GM18861 (cell line): ENCODE data around the gene MRI1.
A peak's percentile ranks its signal among the peaks of the same experiment; 100 is the strongest.
"Not testable (repeated sequence)": the region's sequence is repeated elsewhere in the genome, so short reads cannot be mapped to it uniquely, and the experiment has no call there.

Experiments
- ATAC-seq: cut with Tn5 transposase; IDR thresholded peaks from one replicate; pipeline ENCODE4 v1.9.1; 2021; ENCODE audit not compliant: unreplicated experiment

Gene MRI1

DNA sequence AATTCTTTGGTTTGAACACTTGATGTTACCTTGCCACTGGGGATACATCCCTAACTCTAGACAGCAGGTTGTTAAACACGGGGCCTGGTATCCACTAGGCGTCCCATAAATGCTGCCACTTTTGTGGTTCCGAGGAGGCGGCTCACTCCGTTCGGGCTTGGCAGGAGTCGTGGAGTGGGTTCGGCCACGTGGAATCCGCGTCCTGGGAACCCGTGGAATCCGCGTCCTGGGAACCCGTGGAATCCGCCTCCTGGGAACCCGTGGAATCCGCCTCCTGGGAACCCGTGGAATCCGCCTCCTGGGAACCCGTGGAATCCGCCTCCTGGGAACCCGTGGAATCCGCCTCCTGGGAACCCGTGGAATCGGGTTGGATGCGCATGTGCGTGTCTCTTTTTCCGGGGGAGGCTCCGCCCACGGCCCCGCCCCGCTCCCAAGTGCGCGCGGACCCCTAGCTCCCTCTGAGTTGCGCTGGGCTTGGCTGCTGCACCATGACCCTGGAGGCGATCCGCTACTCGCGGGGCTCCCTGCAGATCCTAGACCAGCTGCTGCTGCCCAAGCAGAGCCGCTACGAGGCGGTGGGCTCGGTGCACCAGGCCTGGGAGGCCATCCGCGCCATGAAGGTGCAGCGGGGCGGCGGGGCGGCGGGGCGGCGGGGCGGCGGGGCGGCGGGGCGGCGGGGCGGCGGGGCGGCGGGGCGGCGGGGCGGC is at the start of gene MRI1:
MRI1 (plus strand) TSS at position 422 of the 707 bp plus-strand sequence; CDS start at position 489, 67 bp downstream.
- no peak for ATAC-seq

DNA sequence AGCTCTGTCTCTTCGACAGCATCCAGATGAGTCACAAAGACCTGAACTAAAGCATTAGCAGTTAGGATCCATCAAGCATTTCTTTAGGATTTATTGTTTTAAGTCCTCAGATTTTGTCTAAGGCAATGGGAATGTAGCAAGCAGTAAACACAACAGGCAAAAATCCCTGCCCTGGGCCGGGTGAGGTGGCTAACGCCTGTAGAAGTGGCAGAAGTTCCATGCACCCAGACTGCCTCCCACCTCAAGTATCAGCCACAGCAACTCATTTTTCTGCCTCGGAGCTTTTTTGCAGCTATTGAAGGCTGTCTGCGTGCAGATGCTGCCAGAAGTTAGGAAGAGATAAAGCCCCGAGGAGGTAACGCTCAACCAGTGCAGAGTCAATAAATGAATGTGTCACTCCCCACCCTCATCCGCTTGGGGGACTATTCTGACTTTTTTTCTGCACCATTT is 47.1 kb upstream of the MRI1 start:
- ATAC-seq = no peak

DNA sequence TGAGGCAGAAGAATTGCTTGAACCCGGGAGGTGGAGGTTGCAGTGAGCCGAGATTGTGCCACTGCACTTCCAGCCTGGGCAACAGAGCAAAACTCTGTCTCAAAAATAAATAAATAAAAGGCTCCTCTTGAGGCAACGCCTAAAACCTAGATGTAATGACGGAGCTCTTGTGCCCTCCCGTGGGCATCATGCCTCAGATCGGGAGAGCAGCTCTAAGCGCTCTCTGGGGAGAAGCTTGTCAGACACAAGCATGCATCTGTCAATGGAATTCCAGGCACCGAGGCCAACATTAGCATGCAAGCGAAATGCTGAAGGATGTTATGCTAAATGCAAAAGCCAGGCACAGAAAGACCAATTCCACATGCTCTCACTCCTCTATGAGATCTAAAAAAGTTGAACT is 45.6 kb upstream of the MRI1 start:
- no peak for ATAC-seq

DNA sequence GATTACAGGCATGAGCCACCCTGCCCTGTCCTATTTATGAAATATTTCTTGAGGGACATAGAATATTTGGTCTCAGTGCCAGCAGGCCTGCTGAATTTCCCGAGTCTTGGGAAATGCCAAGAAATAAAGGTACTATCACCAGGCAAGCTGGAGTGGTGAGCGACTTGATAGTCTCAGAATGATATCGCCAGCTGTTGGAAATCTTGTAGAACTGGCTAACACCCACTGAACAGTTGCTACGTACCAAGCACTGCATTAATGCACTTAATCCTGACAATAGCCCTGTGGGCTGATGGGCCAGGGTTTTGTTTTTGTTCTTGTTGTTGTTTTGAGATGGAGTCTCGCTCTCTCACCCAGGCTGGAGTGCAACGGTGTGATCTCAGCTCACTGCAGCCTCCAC is 42.2 kb upstream of the MRI1 start:
- no peak for ATAC-seq

DNA sequence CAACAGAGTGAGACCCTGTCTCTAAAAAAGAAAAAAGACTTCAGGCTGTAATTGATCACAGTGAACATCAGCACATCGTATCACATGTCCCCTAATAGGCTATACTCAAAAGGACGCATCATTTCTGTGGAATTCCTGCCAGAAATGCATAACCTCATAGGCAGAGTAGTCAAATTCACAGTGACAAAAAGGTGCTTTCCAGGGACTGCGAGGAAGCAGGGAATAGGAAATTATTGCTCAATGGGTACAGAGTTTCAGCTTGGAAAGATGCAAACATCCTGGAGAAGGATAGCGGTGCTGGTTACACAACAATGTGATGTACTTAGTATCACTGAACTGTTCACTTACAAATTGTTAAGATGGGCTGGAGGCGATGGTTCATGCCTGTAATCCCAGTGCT is 41.1 kb upstream of the MRI1 start:
- ATAC-seq = no peak

DNA sequence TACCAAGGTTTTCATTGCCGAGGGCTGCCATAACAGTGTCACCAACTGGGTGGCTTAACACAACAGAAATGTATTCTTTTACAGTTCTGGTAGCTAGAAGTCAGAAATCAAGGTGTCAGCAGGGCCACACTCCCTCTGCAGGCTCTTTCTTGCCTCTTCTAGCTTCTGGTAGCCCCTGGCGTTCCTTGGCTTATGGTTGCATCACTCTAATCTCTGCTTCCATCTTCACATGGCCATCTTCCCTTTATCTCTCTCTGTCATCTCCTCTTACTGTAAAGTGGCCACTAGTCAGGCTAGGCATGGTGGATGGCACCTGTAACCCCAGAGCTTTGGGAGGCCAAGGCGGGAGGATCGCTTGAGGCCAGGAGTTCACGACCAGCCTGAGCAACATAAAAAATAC is 38.0 kb upstream of the MRI1 start:
- ATAC-seq = no peak

DNA sequence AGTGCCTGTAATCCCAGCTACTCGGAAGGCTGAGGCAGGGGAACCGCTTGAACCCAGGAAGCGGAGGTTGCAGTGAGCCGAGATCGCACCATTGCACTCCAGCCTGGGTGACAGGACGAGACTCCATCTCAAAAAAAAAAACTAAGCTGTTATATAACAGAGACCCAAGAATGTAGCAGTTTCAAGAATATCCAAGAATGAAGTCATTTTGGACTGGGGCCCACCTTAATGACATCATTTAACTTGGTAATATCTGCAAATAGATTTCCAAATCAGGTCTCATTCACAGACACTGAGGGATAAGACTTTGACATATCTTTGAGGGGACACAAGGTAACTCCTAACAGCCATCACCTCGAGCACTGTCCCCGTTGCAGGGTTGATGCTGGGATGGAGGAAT is 36.5 kb upstream of the MRI1 start:
- no peak for ATAC-seq

DNA sequence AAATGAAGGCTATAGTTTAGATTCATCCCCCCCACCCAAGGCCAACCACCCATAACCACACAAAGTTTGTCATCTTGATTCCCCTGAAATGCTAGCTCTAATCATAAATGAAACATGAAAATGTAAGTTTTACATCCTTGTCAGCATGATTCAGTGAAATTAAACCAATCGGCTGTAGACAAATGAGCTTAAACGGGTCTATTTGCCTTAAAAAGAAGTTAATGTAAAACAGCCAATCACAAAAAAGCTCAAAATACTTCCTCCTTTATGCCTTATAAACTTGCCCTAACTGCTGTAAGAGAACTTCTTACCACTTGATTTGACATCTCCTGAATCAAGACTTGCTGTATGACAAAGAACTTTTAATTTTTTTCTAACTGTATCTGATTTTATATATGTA is 34.5 kb upstream of the MRI1 start:
- ATAC-seq = no peak

DNA sequence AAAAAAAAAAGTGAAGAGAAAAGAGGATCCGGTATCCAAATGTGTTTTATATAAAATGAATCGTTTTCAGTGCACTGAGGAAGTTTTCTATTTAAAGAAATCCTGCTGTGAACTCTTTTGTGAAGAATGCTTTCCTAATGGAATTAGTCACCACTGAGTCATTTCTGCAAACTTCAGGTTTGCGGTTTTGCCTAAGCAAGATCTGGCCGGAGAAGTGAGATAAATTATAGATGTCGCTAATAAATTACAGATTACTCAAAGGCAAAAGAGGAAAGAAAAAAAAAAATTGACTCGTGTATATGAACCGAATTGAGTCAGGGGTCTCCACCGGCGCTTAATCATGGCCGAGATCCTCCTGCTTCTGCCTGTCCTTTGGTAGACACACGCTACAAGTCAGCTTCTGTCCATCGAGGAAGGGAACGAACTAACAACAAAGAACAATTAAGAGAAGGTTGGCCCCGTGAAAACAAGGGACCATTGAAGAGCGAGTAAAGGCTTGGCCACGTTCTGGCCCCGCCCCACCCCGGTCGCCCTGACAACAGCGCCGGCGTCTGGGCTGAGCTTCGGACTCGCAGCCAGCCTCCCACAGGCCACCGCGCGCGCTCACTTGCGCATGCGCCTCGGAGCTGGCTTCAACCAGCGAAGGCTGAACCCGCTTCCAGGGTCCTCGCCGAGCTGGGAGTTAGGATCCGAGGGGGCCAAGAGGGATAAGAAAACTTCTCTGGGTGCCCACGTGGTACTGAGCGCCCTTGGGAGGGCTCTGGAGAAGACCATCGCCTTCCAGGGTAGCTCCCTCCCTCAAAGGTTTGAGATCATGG is 33.0 kb upstream of the MRI1 start:
- ATAC-seq = peak; percentile 93

DNA sequence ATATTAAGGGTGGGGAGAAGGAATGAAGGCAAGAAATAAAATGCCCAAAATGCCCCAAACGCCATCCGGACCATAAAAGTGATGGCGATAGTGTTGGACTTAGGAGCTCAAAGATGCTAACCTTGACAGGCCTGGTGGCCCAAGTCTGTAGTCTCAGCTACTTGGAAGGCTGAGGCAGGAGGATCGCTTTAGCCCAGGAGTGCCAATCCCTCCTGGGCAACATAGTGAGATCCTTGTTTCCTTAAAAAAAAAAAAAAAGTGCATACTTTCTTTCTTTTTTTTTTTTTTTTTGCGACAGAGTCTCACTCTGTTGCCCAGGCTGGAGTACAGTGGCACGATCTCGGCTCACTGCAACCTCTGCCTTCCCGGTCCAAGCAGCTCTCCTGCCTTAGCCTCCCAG is 32.0 kb upstream of the MRI1 start:
- no peak for ATAC-seq

DNA sequence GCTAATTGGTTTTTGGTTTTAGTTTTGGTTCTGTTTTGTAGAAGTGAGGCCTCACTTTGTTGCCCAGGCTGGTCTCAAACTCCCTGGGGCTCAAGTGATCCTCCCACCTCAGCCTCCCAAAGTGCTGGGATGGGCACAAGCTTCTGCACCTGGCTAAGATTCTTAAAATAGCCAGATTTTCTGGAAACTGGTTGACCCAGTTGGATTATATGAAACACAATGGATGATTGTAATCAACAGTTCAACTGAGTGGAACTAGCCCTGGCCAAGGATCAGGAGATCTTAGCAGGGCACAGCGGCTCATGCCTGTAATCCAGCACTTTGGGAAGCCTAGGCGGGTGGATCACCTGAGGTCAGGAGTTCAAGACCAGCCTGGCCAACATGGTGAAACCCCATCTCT is 29.6 kb upstream of the MRI1 start:
- ATAC-seq = no peak

DNA sequence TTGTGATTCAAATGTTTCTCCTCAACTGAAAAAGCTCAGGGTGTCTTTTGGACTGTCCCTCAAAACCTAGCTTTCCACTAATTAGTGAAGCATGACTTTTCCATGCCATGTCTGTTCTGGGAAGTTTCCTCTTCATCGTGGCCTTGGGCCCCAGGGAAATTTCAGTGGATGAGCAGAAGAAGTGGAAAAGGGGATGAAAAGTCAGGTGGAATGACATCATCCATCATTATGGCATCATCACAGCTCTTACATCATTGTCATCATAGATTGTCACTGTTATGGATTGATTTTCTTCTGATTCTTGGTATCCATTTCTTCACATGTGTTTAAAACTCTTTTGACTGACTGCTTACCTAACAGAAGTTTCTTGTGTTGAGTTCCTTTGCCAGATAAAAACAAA is 26.2 kb upstream of the MRI1 start:
- ATAC-seq = no peak

DNA sequence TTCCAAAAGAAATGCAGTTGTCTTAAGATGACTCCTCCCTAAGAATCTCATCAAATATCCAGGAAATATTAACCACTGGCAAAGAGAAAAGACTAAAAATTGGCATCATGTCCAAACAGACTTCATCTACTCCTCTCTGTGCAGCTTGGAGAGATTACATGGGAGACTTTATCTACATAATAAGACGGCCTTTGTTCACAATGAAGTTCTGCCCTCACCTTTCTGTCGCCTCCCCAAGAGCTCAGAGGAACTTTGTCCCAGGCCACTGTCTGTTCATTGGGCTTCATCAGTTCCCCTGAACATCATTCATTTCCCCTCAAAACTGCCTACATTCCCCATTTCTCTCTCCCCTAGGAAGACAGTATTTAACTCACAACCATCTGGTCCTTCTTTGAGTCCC is 22.4 kb upstream of the MRI1 start:
- no peak for ATAC-seq

DNA sequence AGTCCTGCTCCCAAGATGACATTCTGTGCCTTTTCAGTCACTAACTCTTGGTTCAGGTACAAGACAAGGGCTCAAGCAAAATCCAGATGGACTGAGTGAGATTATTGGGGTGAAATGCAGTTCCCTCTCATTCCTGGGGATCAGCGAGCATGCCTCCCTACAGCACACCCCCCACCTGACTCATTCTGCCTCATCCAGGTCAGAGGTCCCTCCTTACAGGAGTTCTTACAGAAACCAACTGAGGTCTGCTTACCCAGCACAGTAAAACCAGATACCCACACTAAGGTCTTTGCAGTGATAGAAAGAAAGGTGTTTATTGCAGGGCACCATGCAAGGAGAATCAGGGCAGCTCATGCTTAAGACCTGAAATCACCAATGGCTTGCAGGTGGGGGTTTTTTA is 21.6 kb upstream of the MRI1 start:
- no peak for ATAC-seq

DNA sequence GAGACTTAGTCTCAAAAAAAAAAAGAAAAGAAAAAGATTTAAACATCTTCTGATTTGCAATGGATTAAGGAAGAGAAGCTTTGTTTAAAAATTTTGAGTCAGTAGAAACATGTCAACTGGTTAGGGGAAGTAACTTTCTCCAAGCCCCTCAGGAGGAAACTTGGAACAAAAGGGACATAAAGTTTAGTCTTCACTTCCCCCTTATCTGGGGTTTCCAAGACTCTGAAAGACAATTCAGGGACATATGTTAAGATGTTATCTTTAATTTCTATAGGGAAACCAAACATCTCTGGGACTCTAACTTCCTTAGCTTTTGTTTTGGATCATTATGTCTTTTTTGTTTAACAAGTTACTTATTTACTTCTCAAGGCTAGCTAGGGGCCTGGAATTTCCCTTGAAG is 20.1 kb upstream of the MRI1 start:
- ATAC-seq = no peak

DNA sequence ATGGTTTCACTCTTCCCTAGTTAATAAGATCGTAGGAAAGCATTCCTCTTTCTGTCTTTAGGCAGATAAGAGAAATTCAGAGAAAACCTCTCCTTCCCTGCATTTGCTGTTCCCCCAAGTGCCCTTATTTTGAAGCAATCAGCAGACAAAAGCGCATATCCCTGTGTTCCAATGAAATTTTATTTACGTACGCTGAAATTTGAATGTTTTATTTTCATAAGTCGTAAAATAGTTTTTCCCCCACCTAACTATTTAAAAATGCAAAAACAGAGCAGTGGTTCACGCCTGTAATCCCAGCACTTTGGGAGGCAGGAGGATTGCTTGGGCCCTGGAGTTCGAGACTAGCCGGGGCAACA is 17.2 kb upstream of the MRI1 start:
- no peak for ATAC-seq

DNA sequence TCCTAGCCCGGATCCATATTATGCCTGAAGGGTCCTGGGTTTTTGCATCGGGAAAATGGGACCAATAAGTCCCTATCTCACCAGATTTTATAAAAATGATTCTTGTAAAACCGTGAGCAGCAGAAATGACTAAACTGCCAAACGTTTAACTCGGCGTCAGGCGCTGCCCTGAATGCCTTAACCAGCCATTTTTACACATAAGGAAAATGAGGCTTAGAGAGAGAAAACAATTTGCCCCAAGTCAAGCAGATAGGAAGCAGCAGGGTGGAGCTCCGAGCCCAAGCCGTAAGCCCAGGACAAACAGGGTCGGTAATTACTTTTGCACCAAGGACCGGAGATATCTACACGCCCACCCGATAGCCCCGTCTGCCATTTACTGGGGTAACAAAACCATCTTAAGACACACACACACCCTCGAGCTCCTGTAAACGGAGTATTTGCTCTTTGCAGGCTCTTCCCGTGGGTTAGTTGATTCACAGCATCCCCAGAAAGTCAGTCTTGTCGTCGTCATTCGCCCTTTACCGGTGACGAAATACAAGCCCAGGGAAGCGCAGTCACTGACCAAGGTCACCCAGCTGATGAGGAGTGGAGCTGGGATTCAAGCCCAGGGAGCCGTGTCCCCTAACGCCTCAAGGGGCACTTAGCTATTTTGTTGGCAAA is 16.0 kb upstream of the MRI1 start:
- ATAC-seq = no peak

DNA sequence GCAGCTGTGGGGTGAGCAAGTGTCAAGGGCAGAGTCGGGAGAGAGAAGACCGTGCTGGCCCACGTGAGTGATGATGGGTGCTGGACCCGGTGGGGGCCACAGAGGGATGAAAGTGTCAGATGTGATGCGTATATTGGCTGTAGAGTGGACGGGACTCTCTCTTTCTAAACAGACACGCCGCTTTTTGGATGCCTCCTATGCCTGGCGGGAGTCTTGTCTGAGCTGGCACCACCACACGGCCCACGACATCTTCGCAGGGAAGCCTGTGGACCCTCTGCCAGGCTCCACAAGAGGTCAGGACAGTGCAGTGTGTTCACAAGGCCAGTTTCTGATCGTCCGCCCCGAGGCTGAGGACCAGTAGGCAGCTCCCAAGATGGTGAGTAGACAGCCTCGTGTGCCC is 12.9 kb upstream of the MRI1 start:
- ATAC-seq = no peak

DNA sequence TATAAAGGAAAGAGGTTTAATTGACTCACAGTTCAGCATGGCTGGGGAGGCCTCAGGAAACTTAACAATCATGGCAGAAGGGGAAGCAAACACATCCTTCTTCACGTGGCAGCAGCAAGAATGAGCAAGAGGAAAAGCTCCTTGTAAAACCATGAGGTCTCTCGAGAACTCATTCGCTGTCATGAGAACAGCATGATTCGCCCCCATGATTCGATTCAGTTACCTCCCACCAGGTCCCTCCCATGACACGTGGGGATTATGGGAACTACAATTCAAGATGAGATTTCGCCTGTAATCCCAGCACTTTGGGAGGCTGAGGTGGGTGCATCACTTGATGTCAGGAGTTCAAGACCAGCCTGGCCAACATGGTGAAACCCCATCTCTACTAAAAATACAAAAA is 10.7 kb upstream of the MRI1 start:
- ATAC-seq = not testable (repeated sequence)

DNA sequence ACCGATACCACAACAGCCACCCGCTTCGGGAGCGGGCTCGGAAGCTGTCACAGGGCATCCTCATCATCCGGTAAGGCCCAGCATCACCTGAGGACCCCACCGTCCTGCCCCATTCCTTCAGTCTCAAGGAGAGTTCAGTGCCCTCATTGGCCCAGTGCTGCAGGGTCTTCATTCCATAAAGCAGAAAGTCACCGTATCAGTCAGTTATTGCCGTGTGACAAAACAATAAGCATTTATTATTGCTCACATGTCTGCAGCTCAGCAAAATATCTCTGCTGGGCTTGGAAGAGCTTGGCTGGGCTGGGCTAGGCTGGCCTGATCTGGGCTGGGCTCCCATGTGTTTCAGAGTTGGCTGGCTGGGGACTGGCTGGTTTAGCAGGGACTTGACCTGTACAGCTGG is 8.1 kb upstream of the MRI1 start:
- no peak for ATAC-seq

DNA sequence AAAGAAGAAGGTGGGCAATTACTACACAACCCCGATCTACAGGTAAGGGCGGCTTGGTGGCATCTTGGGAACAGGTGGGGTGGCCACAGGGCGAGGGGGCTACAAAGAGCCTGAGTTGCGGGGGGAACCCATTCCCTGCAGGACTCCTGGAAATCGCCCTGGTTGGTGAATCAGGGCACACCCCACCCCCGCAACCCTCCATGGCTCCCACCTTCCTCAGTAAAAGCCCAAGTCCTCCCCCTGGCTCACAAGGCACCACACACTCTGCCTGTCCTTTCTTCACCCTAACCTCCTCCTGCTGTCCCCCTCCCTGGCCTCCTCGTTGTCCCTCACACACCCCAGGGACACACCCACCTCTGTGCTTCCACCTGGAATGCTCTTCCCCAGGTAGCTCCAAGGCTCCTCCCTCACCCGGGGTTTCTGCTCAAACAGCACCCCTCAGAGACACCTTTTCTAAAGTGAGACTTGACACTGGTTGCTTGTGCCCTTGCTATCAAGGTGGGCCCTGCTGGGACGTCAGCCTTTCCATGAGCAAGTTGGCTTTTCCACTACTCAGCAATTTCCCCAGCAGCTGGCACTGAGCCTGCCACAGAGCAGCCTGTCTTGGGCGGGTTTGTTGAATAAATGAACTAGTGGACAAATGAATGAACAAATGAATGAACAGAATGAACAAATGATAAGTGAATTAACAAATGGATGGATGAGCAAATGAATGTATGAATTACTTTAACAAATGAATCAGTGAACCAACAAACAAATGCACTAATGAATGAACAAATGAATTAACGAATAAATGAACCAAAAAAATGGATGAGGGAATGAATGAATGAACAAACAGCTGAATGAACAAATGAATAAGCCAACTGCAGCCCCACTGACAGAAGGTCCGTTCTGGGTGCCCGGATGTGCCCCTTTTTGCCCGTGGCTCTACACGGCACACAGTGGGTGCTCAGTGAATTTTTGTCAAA is 6.2 kb upstream of the MRI1 start:
- ATAC-seq = no peak
